A673 (cell line): ENCODE results near the gene FKBP3. TPM values are rescaled to one million over a fixed set of nuclear protein-coding genes. Genes with fewer than 3 reads are reported as not detected.

Source experiments
- Bru-seq: library from RNA; stranded (reverse); fragments of 400-500 nt; gene quantifications from one replicate; lab custom pipeline; 2021; lab: Mats Ljungman, UMichigan
- BruChase-seq, 2 experiments: library from RNA; stranded (reverse); fragments of 400-500 nt; gene quantifications; one replicate each; lab custom pipeline; 2021; lab: Mats Ljungman, UMichigan
- BruUV-seq: library from RNA; stranded (reverse); fragments of 400-500 nt; replicated peaks from 2 replicates; lab custom pipeline; 2021; lab: Mats Ljungman, UMichigan
- CTCF ChIA-PET: fragments of 300-600 bp; sonication (Branson Sonifier 250); formaldehyde crosslinking; loops from one replicate; lab custom pipeline; 2022; ENCODE audit warnings: antibody characterized with exemption; lab: Charles Lee
- POLR2A ChIA-PET: fragments of 300-600 bp; sonication (Branson Sonifier 250); formaldehyde crosslinking; loops from one replicate; lab custom pipeline; 2022; ENCODE audit warnings: antibody characterized with exemption; ENCODE audit not compliant: low non-redundant PET; lab: Charles Lee
- DNase-seq: peaks from one replicate; pipeline ENCODE4 v3.0.0-alpha.2; 2015; ENCODE audit warnings: low spot score
- H3K27ac ChIP-seq: fragments of 200-600 bp; sonication (generic); 2 replicates; pipeline ENCODE4 v1.5.1; 2016; ENCODE audit warnings: mixed run types, low read depth, mild to moderate bottlenecking, mixed read lengths, antibody characterized with exemption, low read length; ENCODE audit not compliant: poor library complexity, severe bottlenecking
- H3K27me3 ChIP-seq: fragments of 200-600 bp; sonication (generic); replicated peaks from 2 replicates; pipeline ENCODE4 v1.6.1; 2017; ENCODE audit warnings: mixed run types, low read depth, mild to moderate bottlenecking, mixed read lengths, antibody characterized with exemption, low read length; ENCODE audit not compliant: insufficient read depth, poor library complexity
- H3K36me3 ChIP-seq: fragments of 200-600 bp; sonication (generic); 2 replicates; pipeline ENCODE4 v1.6.1; 2016; ENCODE audit warnings: mixed run types, mild to moderate bottlenecking, mixed read lengths, antibody characterized with exemption, low read length; ENCODE audit not compliant: insufficient read depth, poor library complexity, severe bottlenecking
- H3K4me1 ChIP-seq: fragments of 200-600 bp; sonication (generic); 2 replicates; pipeline ENCODE4 v1.6.1; 2017; ENCODE audit warnings: mixed run types, mild to moderate bottlenecking, mixed read lengths, antibody characterized with exemption, low read length; ENCODE audit not compliant: insufficient read depth, poor library complexity, severe bottlenecking
- H3K4me3 ChIP-seq: fragments of 200-600 bp; sonication (generic); 2 replicates; pipeline ENCODE4 v1.5.1; 2016; ENCODE audit warnings: low read depth, mixed run types, mild to moderate bottlenecking, mixed read lengths, low read length; ENCODE audit not compliant: poor library complexity, severe bottlenecking
- H3K9me3 ChIP-seq: fragments of 200-600 bp; sonication (generic); 2 replicates; pipeline ENCODE4 v1.6.1; 2016; ENCODE audit warnings: mixed run types, low read depth, mild to moderate bottlenecking, mixed read lengths, antibody characterized with exemption, low read length; ENCODE audit not compliant: poor library complexity, severe bottlenecking
- EZH2 ChIP-seq: fragments of 200-600 bp; sonication (generic); IDR thresholded peaks from 2 replicates; pipeline ENCODE4 v1.6.1; 2017; ENCODE audit warnings: borderline replicate concordance, low read depth, mild to moderate bottlenecking, mixed read lengths, antibody characterized with exemption, low read length; ENCODE audit not compliant: poor library complexity, severe bottlenecking
- intact Hi-C: fragments of 100-400 bp; cut with micrococcal nuclease; formaldehyde crosslinking; loops from one replicate; pipeline ENCODE4 v1.10.0; 2022; ENCODE audit not compliant: unreplicated experiment
- long read RNA-seq: library from polyadenylated mRNA; stranded (forward); transcript quantifications from one replicate; pipeline ENCODE4 v2.0.0, GENCODE V29; 2022
- total RNA-seq: library from RNA; stranded (reverse); gene quantifications from 2 replicates; pipeline ENCODE4 v1.2.3, GENCODE V29; 2021
- TF ChIP-seq, protein P1 (sequence below): fragments of 300-800, 200-600 bp; sonication (generic); conservative IDR thresholded peaks from 2 replicates; pipeline ENCODE4 v1.5.1; 2017; ENCODE audit warnings: low read depth, mild to moderate bottlenecking, antibody characterized with exemption, low read length, moderate library complexity, mixed read lengths

The FKBP3 gene
- total RNA-seq (162 and 164 TPM in 2 replicates), Bru-seq, nascent RNA (percentile 91 among the genes with signal in this experiment), BruChase-seq, experiment 1, labeled RNA remaining after a 2-hour chase (percentile 93 among the genes with signal in this experiment), BruChase-seq, experiment 2, labeled RNA remaining after a 6-hour chase (percentile 93 among the genes with signal in this experiment)
- long read RNA-seq, transcript FKBP3-202 (7 exons, 1,346 nt): major isoform, 352 of 374 reads
- long read RNA-seq, partial matches to known transcripts: 6 of 374 reads
- long read RNA-seq, other reads (novel, unspliced or antisense): 16 of 374 reads

DNA sequence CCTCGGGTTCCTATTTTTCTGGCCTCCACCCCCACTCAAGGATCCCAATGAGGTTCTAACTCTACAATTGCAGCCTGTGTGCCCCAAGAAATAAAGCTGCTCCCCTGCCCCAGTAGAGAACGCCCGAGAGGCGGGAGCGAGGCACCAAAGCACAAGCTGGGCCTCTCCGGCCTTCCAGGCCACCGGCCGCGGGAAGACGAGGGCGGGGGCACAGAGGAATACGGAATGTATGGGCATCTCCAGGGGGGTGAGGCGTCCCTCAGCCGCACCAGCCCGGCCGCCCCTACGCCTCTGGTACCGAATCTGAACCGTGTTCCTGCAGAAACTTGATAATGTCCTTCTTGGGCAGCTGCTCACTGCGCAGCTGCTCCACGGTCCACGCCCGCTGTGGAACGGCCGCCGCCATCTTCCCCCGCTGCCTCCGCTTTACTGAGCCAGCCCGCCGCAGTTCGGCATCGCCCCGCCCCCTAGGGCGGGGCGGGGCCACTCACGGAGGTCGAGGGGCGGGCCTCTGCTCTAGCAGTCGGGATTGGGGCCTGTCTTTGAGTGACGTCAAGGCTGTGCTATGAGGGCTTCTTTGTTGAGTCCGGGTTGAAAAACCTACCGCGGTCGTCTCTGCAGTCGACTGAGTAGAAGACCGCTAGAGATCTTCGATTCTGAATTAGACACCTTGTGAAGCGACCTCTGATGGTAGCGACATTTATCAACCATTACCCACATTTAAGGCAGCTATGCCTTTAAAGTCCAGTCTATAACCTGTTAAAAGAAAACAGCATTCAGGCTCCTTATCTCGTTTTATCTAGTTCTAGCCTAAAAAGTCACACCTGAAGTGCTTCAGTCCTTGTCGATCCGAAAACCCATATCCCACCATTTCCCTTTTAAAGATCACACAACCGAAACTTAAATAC, at the start of gene FKBP3:
Gene FKBP3, minus strand, starts transcription at position 431 of the 908 bp plus-strand sequence. Its CDS starts 25 bp downstream, at position 406.
- DNase-seq: peak; percentile 99
- Histone ChIP-seq H3K4me3 (peak within 1 kb of the TSS; percentile 83), H3K4me1 (peaks cover 17% of the 10 kb centered on the region), H3K27ac (peak within 1 kb of the TSS; percentile 92), H3K36me3 (no peaks in the 10 kb centered on the region), H3K9me3 (no peaks in the 10 kb centered on the region), H3K27me3 (no peaks in the 10 kb centered on the region)
- no TSS peak for BruUV-seq
- intact Hi-C loops: loop anchor here (2.0 to 5.0 kb wide), 3 partner anchors 118 to 222 kb away; partner anchors contain the start of genes KLHL28 and MIS18BP1
- ChIA-PET POLR2A (no interaction called here), CTCF (interaction anchor here (0.6 to 0.7 kb wide), 2 partner anchors 108 to 121 kb away, joined by 4 to 10 read pairs; no protein-coding TSS in a partner anchor)
- no peak for TF ChIP-seq EZH2
- TF ChIP-seq, protein P1, sequence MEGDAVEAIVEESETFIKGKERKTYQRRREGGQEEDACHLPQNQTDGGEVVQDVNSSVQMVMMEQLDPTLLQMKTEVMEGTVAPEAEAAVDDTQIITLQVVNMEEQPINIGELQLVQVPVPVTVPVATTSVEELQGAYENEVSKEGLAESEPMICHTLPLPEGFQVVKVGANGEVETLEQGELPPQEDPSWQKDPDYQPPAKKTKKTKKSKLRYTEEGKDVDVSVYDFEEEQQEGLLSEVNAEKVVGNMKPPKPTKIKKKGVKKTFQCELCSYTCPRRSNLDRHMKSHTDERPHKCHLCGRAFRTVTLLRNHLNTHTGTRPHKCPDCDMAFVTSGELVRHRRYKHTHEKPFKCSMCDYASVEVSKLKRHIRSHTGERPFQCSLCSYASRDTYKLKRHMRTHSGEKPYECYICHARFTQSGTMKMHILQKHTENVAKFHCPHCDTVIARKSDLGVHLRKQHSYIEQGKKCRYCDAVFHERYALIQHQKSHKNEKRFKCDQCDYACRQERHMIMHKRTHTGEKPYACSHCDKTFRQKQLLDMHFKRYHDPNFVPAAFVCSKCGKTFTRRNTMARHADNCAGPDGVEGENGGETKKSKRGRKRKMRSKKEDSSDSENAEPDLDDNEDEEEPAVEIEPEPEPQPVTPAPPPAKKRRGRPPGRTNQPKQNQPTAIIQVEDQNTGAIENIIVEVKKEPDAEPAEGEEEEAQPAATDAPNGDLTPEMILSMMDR: peak; percentile 47

DNA sequence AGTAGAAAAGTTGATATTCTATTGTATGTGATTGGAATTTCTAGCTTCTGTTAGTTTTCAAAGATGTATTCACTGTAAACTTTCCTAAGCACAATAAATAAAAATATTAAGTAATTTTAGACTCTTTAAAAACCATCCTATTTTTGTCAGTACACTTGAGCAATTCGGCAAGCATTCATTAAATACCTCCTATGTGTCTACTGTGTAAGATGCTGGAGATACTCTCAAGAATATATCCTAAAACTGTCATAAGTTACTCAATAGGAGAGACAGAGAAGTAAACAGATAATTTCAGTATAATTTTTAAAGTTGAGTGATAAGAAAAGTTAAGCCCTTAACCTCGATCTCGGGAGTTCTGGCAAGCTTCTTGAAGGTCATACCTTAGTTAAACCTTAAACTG, 47.5 kb upstream of the FKBP3 start:
- Histone ChIP-seq H3K27ac (no peak overlapping the region), H3K36me3 (no peaks in the 10 kb centered on the region), H3K27me3 (no peaks in the 10 kb centered on the region), H3K4me3 (no peak overlapping the region), H3K4me1 (no peaks in the 10 kb centered on the region), H3K9me3 (no peaks in the 10 kb centered on the region)
- intact Hi-C loops: no loop called here
- BruUV-seq: no TSS peak
- POLR2A ChIA-PET: no interaction called here
- no peak for DNase-seq
- CTCF ChIA-PET: no interaction called here
- no peak for TF ChIP-seq EZH2
- TF ChIP-seq, protein P1: no peak

DNA sequence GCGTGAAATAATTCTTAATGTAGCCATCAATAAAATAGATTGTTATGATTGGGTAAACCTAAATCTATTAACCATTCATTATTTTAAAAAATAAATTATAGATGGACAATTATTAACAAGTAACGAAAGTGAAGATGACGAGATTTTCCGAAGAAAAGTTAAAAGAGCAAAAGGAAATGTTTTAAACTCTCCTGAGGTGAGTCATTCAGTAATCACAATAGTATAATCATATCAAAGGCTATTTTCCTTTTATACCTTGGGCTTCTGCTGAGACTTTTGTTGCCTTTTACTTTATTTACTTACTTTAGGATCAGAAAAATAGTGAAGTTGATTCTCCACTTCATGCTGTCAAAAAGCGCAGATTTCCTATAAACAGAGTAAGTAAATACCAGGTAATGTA, 47.0 kb upstream of the FKBP3 start:
- Histone ChIP-seq H3K4me1 (no peaks in the 10 kb centered on the region), H3K9me3 (no peaks in the 10 kb centered on the region), H3K27me3 (no peaks in the 10 kb centered on the region), H3K36me3 (no peaks in the 10 kb centered on the region), H3K27ac (no peak overlapping the region), H3K4me3 (no peak overlapping the region)
- no peak for TF ChIP-seq EZH2
- TF ChIP-seq, protein P1: no peak
- ChIA-PET POLR2A (no interaction called here), CTCF (no interaction called here)
- intact Hi-C loops: no loop called here
- no TSS peak for BruUV-seq
- no peak for DNase-seq
